Mammary epithelial cell (primary cell): Measurements from ENCODE around the gene CHMP2B.

ENCODE experiments used
- EZH2 ChIP-seq: IDR thresholded peaks from 2 replicates; pipeline ENCODE4 v1.6.1; 2012; ENCODE audit warnings: low read length, inconsistent platforms, borderline replicate concordance
- TF ChIP-seq, protein P1 (sequence below), 2 donors: IDR thresholded peaks in 1 of 2; conservative IDR thresholded peaks in 1 of 2; 2 replicates each; pipeline ENCODE4 v1.5.1; 2011 to 2012; ENCODE audit warnings: inconsistent platforms in 2 of 2, low read length in 2 of 2, mild to moderate bottlenecking in 2 of 2, control low read depth in 1 of 2, low read depth in 1 of 2; ENCODE audit not compliant: insufficient read depth in 1 of 2; ENCODE audit errors: extremely low read depth in 1 of 2

DNA sequence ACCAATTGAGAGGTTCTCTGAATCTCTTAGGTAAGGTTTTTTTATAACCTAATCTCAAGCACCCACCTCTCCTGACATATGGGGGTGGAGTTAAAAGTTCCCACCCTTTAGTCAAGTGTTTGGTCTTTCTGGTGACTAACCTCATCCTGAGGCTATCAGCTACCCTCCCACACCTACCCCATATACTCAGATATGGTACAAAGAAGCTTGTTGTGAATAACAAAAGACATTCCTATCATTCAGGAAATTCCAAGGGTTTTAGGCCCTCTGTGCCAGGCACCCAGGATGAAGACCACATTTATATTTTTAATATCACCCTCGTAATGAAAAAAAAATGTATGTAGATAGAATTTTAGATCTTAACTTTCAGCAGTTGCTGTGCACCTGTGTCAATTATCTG, 9.0 kb downstream of the CHMP2B start:
- no peak for TF ChIP-seq EZH2
- TF ChIP-seq, protein P1, sequence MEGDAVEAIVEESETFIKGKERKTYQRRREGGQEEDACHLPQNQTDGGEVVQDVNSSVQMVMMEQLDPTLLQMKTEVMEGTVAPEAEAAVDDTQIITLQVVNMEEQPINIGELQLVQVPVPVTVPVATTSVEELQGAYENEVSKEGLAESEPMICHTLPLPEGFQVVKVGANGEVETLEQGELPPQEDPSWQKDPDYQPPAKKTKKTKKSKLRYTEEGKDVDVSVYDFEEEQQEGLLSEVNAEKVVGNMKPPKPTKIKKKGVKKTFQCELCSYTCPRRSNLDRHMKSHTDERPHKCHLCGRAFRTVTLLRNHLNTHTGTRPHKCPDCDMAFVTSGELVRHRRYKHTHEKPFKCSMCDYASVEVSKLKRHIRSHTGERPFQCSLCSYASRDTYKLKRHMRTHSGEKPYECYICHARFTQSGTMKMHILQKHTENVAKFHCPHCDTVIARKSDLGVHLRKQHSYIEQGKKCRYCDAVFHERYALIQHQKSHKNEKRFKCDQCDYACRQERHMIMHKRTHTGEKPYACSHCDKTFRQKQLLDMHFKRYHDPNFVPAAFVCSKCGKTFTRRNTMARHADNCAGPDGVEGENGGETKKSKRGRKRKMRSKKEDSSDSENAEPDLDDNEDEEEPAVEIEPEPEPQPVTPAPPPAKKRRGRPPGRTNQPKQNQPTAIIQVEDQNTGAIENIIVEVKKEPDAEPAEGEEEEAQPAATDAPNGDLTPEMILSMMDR (conservative IDR thresholded peaks at IDR 0.05 in 1 of 2, IDR thresholded peaks at IDR 0.05 in 1 of 2; ENCODE audit: extremely low read depth in 1 of 2, insufficient read depth in 1 of 2, low read depth in 1 of 2, low read length in 2 of 2): no peak
